Smooth muscle cell (in vitro differentiated cells): ENCODE results near the gene RGS4. TPM values are rescaled to one million over a fixed set of nuclear protein-coding genes. Genes with fewer than 3 reads are reported as not detected.
A peak's percentile ranks its signal among the peaks of the same experiment; 100 is the strongest.

Experiments used
- DNase-seq: peaks from one replicate; lab custom pipeline; 2025; ENCODE audit not compliant: unreplicated experiment; lab: John Stamatoyannopoulos, UW
- H2AFZ ChIP-seq: fragments of 200-600 bp; sonication (generic); 2 replicates; pipeline ENCODE4 v1.6.0; 2016; ENCODE audit warnings: antibody characterized with exemption, low read depth, mild to moderate bottlenecking
- H3F3A ChIP-seq: fragments of 200-600 bp; sonication (generic); 2 replicates; pipeline ENCODE4 v1.6.0; 2017; ENCODE audit warnings: antibody characterized with exemption, low read depth
- H3K27ac ChIP-seq: fragments of 200-600 bp; sonication (generic); 2 replicates; pipeline ENCODE4 v1.5.1; 2016; ENCODE audit warnings: low read depth, mild to moderate bottlenecking
- H3K27me3 ChIP-seq: fragments of 200-600 bp; sonication (generic); 2 replicates; pipeline ENCODE4 v1.6.1; 2016; ENCODE audit warnings: low read depth, mild to moderate bottlenecking
- H3K36me3 ChIP-seq: fragments of 200-600 bp; sonication (generic); 2 replicates; pipeline ENCODE4 v1.5.1; 2016; ENCODE audit warnings: low read depth
- H3K4me1 ChIP-seq: fragments of 200-600 bp; sonication (generic); 2 replicates; pipeline ENCODE4 v1.5.1; 2016; ENCODE audit warnings: low read depth
- H3K4me2 ChIP-seq: fragments of 200-600 bp; sonication (generic); 2 replicates; pipeline ENCODE4 v1.6.0; 2016; ENCODE audit warnings: mild to moderate bottlenecking
- H3K4me3 ChIP-seq: fragments of 200-600 bp; sonication (generic); 2 replicates; pipeline ENCODE4 v1.5.1; 2016; ENCODE audit warnings: mild to moderate bottlenecking
- H3K79me2 ChIP-seq: fragments of 200-600 bp; sonication (generic); 2 replicates; pipeline ENCODE4 v1.6.0; 2016; ENCODE audit warnings: low read depth, mild to moderate bottlenecking
- H3K9ac ChIP-seq: fragments of 200-600 bp; sonication (generic); 2 replicates; pipeline ENCODE4 v1.6.0; 2016; ENCODE audit warnings: low read depth
- H3K9me3 ChIP-seq: fragments of 200-600 bp; sonication (generic); replicated peaks from 2 replicates; pipeline ENCODE4 v1.5.1; 2016; ENCODE audit warnings: low read depth
- H4K20me1 ChIP-seq: fragments of 200-600 bp; sonication (generic); 2 replicates; pipeline ENCODE4 v1.6.0; 2016; ENCODE audit warnings: low read depth
- WGBS: methylation state at CpG from one replicate; pipeline ENCODE4 v1.1.7; 2016; ENCODE audit warnings: low lambda C conversion rate; 5-methylcytosine and 5-hydroxymethylcytosine counted together
- polyA plus RNA-seq: library from polyadenylated mRNA; unstranded; fragments of >200 nt; fragmentation: Nextera tagmentation; extraction: Ambion mirVana; gene quantifications from 2 replicates; pipeline ENCODE4 v1.2.1, GENCODE V29; 2016
- total RNA-seq: library from RNA; depleted of rRNA; stranded (reverse); fragments of >200 nt; gene quantifications from 2 replicates; pipeline ENCODE4 v1.2.3, GENCODE V29; 2014
- TF ChIP-seq, protein P1 (sequence below): fragments of 200-600 bp; sonication (generic); IDR thresholded peaks from 2 replicates; pipeline ENCODE4 v1.5.1; 2017; ENCODE audit warnings: borderline replicate concordance, mild to moderate bottlenecking, antibody characterized with exemption; ENCODE audit not compliant: insufficient read depth, poor library complexity, severe bottlenecking

The RGS4 gene
- total and polyA plus RNA-seq, 2 experiments from 2014 or later: 6.2 to 50.6 TPM

DNA sequence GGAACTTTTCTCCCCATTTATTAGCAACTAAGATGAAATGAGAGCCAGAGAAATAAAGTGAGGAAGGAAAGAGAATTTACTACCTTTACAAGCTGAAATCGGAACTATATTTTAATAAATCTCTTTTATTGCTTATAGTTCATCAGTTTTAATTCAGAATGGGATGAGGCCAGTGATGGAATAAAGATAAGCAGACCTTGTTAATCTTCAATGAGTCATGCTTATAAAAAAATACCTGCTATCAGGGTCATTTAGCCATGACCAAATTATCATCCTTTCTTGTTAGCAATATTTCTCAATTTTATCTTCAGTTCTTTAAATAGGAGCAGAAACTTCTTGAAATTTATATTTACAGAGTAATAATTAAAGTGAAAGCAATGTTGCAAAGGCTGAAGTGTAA lies 26.1 kb downstream of the RGS4 start:
- Histone ChIP-seq H3K27ac (no peak overlapping the region), H3K36me3 (no peaks in the 10 kb centered on the region), H3K4me1 (no peaks in the 10 kb centered on the region), H3K4me2 (no peak overlapping the region), H3K4me3 (no peak overlapping the region), H3K9ac (no peak overlapping the region), H3K79me2 (no peaks in the 10 kb centered on the region), H4K20me1 (no peaks in the 10 kb centered on the region), H3K27me3 (no peaks in the 10 kb centered on the region), H3K9me3 (no peaks in the 10 kb centered on the region), H3F3A (no peaks in the 10 kb centered on the region), H2AFZ (no peak overlapping the region)
- 95% methylated on average over 1 of the region's 1 CpG for WGBS
- no peak for DNase-seq
- TF ChIP-seq, protein P1, sequence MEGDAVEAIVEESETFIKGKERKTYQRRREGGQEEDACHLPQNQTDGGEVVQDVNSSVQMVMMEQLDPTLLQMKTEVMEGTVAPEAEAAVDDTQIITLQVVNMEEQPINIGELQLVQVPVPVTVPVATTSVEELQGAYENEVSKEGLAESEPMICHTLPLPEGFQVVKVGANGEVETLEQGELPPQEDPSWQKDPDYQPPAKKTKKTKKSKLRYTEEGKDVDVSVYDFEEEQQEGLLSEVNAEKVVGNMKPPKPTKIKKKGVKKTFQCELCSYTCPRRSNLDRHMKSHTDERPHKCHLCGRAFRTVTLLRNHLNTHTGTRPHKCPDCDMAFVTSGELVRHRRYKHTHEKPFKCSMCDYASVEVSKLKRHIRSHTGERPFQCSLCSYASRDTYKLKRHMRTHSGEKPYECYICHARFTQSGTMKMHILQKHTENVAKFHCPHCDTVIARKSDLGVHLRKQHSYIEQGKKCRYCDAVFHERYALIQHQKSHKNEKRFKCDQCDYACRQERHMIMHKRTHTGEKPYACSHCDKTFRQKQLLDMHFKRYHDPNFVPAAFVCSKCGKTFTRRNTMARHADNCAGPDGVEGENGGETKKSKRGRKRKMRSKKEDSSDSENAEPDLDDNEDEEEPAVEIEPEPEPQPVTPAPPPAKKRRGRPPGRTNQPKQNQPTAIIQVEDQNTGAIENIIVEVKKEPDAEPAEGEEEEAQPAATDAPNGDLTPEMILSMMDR: no peak

DNA sequence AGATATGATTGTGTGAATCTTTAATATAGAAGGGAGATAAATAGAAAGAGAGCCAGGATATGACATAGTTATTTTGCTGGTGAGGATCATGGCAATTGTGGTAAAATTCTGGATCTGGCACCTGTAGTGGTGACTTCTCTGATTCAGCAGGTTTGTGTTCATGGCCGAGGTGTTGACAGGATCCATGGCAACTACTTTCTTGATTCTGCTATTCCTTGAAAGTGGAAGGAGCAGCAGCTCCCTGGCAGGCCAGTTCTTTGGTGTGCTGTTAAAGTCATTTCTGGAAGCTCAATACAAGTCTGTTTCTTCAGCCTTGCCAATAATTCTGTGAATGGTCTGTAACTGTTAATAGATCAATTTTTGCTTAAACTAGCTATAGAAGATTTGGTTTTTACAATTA lies 33.4 kb downstream of the RGS4 start:
- no peak overlapping the region for H3K4me3 ChIP-seq
- no peaks in the 10 kb centered on the region for H3K79me2 ChIP-seq
- H3K4me1 ChIP-seq: no peaks in the 10 kb centered on the region
- no peaks in the 10 kb centered on the region for H3K9me3 ChIP-seq
- H3K4me2 ChIP-seq: no peak overlapping the region
- TF ChIP-seq, protein P1: no peak
- WGBS: 100% methylated on average over 1 of the region's 1 CpG
- H4K20me1 ChIP-seq: no peaks in the 10 kb centered on the region
- no peaks in the 10 kb centered on the region for H3F3A ChIP-seq
- no peak for DNase-seq
- no peaks in the 10 kb centered on the region for H3K36me3 ChIP-seq
- H3K27ac ChIP-seq: no peak overlapping the region
- no peaks in the 10 kb centered on the region for H3K27me3 ChIP-seq
- no peak overlapping the region for H2AFZ ChIP-seq
- H3K9ac ChIP-seq: no peak overlapping the region

DNA sequence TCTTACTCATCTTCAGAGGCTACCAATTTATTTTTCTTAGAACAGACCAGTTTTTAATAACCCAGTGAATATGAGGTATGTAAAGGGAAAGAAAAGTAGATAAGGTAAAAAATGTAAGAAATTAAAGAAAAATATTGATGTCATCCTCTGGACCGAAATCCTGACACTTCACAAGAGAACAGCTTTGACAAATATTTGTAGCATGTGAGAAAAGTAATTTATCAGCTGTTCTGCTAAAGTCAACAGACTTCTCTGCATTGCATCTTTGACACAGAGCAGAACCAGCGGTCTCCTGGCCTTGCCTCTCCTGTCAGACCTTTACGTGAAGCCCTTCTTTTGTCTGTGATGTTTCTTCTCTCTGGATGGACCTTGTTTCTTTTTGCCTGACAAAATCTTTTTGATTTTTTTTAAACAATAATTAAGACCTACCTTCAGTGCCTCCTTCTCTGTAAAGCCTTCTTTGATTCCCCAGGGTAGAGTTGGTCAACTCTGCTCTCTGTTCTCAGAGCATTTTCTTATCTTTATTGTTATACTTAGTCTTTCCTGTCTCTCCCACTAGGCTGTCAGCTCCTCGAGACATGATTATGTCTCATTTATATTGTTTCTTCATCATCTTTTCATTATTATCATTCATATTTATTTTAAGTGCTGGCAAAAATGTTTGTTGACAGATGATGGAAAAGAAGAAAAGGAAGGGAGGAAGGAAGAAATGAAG lies 35.4 kb downstream of the RGS4 start:
- Histone ChIP-seq H3K4me1 (no peaks in the 10 kb centered on the region), H4K20me1 (no peaks in the 10 kb centered on the region), H3K27ac (no peak overlapping the region), H3K79me2 (no peaks in the 10 kb centered on the region), H3K9ac (no peak overlapping the region), H3K9me3 (no peaks in the 10 kb centered on the region), H3K4me3 (no peak overlapping the region), H3K4me2 (peak overlapping the region; percentile 37), H2AFZ (peak overlapping the region; percentile 22), H3F3A (no peaks in the 10 kb centered on the region), H3K27me3 (no peaks in the 10 kb centered on the region), H3K36me3 (no peaks in the 10 kb centered on the region)
- no peak for DNase-seq
- TF ChIP-seq, protein P1: no peak
- 25% methylated on average over 4 of the region's 4 CpGs for WGBS
